Left renal cortex interstitium (tissue), 4 donors: ENCODE measurements around the gene SUPT20H. TPM values are rescaled to one million over a fixed set of nuclear protein-coding genes. Genes with fewer than 3 reads are reported as not detected.

Source experiments
- polyA plus RNA-seq, 4 donors: library from polyadenylated mRNA; unstranded; fragments of 120-200 nt; gene quantifications; one replicate each; pipeline ENCODE4 v1.2.1, GENCODE V29; 2013; ENCODE audit not compliant: insufficient read length in 4 of 4

The SUPT20H gene
- polyA plus RNA-seq, 4 donors, result 74.1 to 125 (median 103) TPM

Other genes with a start within 250 kb of the SUPT20H start
- 10 to 100 TPM; 13.4 to 18.7 (median 14.2) TPM for gene RFXAP, start 240.5 kb downstream of the SUPT20H start, polyA plus RNA-seq
- 10 to 100 TPM; 29.3 to 36.1 (median 31.2) TPM for gene SMAD9, start 139.4 kb downstream of the SUPT20H start, polyA plus RNA-seq
- gene ALG5, start 60.3 kb downstream of the SUPT20H start, polyA plus RNA-seq, result 10 to 100 TPM; 47.0 to 63.5 (median 54.1) TPM
- 10 to 100 TPM; 61.7 to 91.9 (median 69.6) TPM for gene EXOSC8, start 58.9 kb downstream of the SUPT20H start, polyA plus RNA-seq
- under 1 TPM in 3 of 4 donors, not detected in 1; 0.18 to 0.23 (median 0.22) TPM for gene CSNK1A1L, start 46.0 kb upstream of the SUPT20H start, polyA plus RNA-seq